A673 (cell line): ENCODE results near the gene CDK19. TPM values are rescaled to one million over a fixed set of nuclear protein-coding genes. Genes with fewer than 3 reads are reported as not detected.
"Not testable (repeated sequence)": the region's sequence is repeated elsewhere in the genome, so short reads cannot be mapped to it uniquely, and the experiment has no call there.

Source experiments
- BruUV-seq: library from RNA; stranded (reverse); fragments of 400-500 nt; replicated peaks from 2 replicates; lab custom pipeline; 2021; lab: Mats Ljungman, UMichigan
- CTCF ChIA-PET: fragments of 300-600 bp; sonication (Branson Sonifier 250); formaldehyde crosslinking; loops from one replicate; lab custom pipeline; 2022; ENCODE audit warnings: antibody characterized with exemption; lab: Charles Lee
- POLR2A ChIA-PET: fragments of 300-600 bp; sonication (Branson Sonifier 250); formaldehyde crosslinking; loops from one replicate; lab custom pipeline; 2022; ENCODE audit warnings: antibody characterized with exemption; ENCODE audit not compliant: low non-redundant PET; lab: Charles Lee
- DNase-seq: peaks from one replicate; pipeline ENCODE4 v3.0.0-alpha.2; 2015; ENCODE audit warnings: low spot score
- H3K27ac ChIP-seq: fragments of 200-600 bp; sonication (generic); 2 replicates; pipeline ENCODE4 v1.5.1; 2016; ENCODE audit warnings: mixed run types, low read depth, mild to moderate bottlenecking, mixed read lengths, antibody characterized with exemption, low read length; ENCODE audit not compliant: poor library complexity, severe bottlenecking
- H3K27me3 ChIP-seq: fragments of 200-600 bp; sonication (generic); replicated peaks from 2 replicates; pipeline ENCODE4 v1.6.1; 2017; ENCODE audit warnings: mixed run types, low read depth, mild to moderate bottlenecking, mixed read lengths, antibody characterized with exemption, low read length; ENCODE audit not compliant: insufficient read depth, poor library complexity
- H3K36me3 ChIP-seq: fragments of 200-600 bp; sonication (generic); 2 replicates; pipeline ENCODE4 v1.6.1; 2016; ENCODE audit warnings: mixed run types, mild to moderate bottlenecking, mixed read lengths, antibody characterized with exemption, low read length; ENCODE audit not compliant: insufficient read depth, poor library complexity, severe bottlenecking
- H3K4me1 ChIP-seq: fragments of 200-600 bp; sonication (generic); 2 replicates; pipeline ENCODE4 v1.6.1; 2017; ENCODE audit warnings: mixed run types, mild to moderate bottlenecking, mixed read lengths, antibody characterized with exemption, low read length; ENCODE audit not compliant: insufficient read depth, poor library complexity, severe bottlenecking
- H3K4me3 ChIP-seq: fragments of 200-600 bp; sonication (generic); 2 replicates; pipeline ENCODE4 v1.5.1; 2016; ENCODE audit warnings: low read depth, mixed run types, mild to moderate bottlenecking, mixed read lengths, low read length; ENCODE audit not compliant: poor library complexity, severe bottlenecking
- H3K9me3 ChIP-seq: fragments of 200-600 bp; sonication (generic); 2 replicates; pipeline ENCODE4 v1.6.1; 2016; ENCODE audit warnings: mixed run types, low read depth, mild to moderate bottlenecking, mixed read lengths, antibody characterized with exemption, low read length; ENCODE audit not compliant: poor library complexity, severe bottlenecking
- CTCF ChIP-seq: fragments of 300-800, 200-600 bp; sonication (generic); conservative IDR thresholded peaks from 2 replicates; pipeline ENCODE4 v1.5.1; 2017; ENCODE audit warnings: low read depth, mild to moderate bottlenecking, antibody characterized with exemption, low read length, moderate library complexity, mixed read lengths
- EZH2 ChIP-seq: fragments of 200-600 bp; sonication (generic); IDR thresholded peaks from 2 replicates; pipeline ENCODE4 v1.6.1; 2017; ENCODE audit warnings: borderline replicate concordance, low read depth, mild to moderate bottlenecking, mixed read lengths, antibody characterized with exemption, low read length; ENCODE audit not compliant: poor library complexity, severe bottlenecking
- intact Hi-C: fragments of 100-400 bp; cut with micrococcal nuclease; formaldehyde crosslinking; loops from one replicate; pipeline ENCODE4 v1.10.0; 2022; ENCODE audit not compliant: unreplicated experiment
- total RNA-seq: library from RNA; stranded (reverse); gene quantifications from 2 replicates; pipeline ENCODE4 v1.2.3, GENCODE V29; 2021

The CDK19 gene
- total RNA-seq, 1 experiment from 2014 or later = 23.7 TPM

GRCh38 chr6:110810896-110811586, 4.2 kb downstream of the CDK19 start:
- DNase-seq = no peak
- ChIA-PET POLR2A (interaction anchor here (0.5 kb wide), 1 partner anchor 139 kb away, joined by 3 read pairs; no protein-coding TSS in a partner anchor), CTCF (no interaction called here)
- TF ChIP-seq CTCF (no peak), EZH2 (no peak)
- no TSS peak for BruUV-seq
- no peaks in the 10 kb centered on the region for H3K36me3 ChIP-seq
- no peaks in the 10 kb centered on the region for H3K9me3 ChIP-seq
- H3K27me3 ChIP-seq = no peaks in the 10 kb centered on the region
- no peak overlapping the region for H3K27ac ChIP-seq
- no peak overlapping the region for H3K4me3 ChIP-seq
- peaks cover 5% of the 10 kb centered on the region for H3K4me1 ChIP-seq
- intact Hi-C loops = no loop called here

GRCh38 chr6:110809792-110810191, 5.5 kb downstream of the CDK19 start:
- intact Hi-C loops = no loop called here
- no peak for TF ChIP-seq EZH2
- TF ChIP-seq CTCF = no peak
- Histone ChIP-seq H3K27ac (no peak overlapping the region), H3K4me3 (no peak overlapping the region), H3K27me3 (no peaks in the 10 kb centered on the region), H3K4me1 (peaks cover 5% of the 10 kb centered on the region), H3K36me3 (no peaks in the 10 kb centered on the region), H3K9me3 (no peaks in the 10 kb centered on the region)
- ChIA-PET CTCF (no interaction called here), POLR2A (no interaction called here)
- no peak for DNase-seq
- no TSS peak for BruUV-seq

GRCh38 chr6:110802175-110802574, 13.1 kb downstream of the CDK19 start:
- H3K9me3 ChIP-seq, BruUV-seq, intact Hi-C loops, H3K4me1 ChIP-seq, CTCF ChIA-PET, DNase-seq, H3K27me3 ChIP-seq, H3K27ac ChIP-seq, H3K36me3 ChIP-seq, POLR2A ChIA-PET, H3K4me3 ChIP-seq: not testable (repeated sequence)

GRCh38 chr6:110800839-110801196, 14.5 kb downstream of the CDK19 start:
- no peak for DNase-seq
- ChIA-PET POLR2A (no interaction called here), CTCF (no interaction called here)
- TF ChIP-seq CTCF (no peak), EZH2 (no peak)
- no peaks in the 10 kb centered on the region for H3K27me3 ChIP-seq
- no peaks in the 10 kb centered on the region for H3K36me3 ChIP-seq
- no TSS peak for BruUV-seq
- intact Hi-C loops = no loop called here
- no peak overlapping the region for H3K4me3 ChIP-seq
- H3K4me1 ChIP-seq = no peaks in the 10 kb centered on the region
- peaks cover 6% of the 10 kb centered on the region for H3K9me3 ChIP-seq
- no peak overlapping the region for H3K27ac ChIP-seq
